ENCODE measurements around the gene FOLR2. TPM values are rescaled to one million over a fixed set of nuclear protein-coding genes. Genes with fewer than 3 reads are reported as not detected.
A peak's percentile ranks its signal among the peaks of the same experiment; 100 is the strongest.
"Not testable (repeated sequence)": the region's sequence is repeated elsewhere in the genome, so short reads cannot be mapped to it uniquely, and the experiment has no call there.

The FOLR2 gene
- polyA plus RNA-seq: 1 to 10 TPM; 1.1 to 2.8 TPM

- H3K4me3 ChIP-seq (ENCODE audit: low read depth in 1 of 2, low read length in 2 of 2): no peak within 1 kb of the TSS
- H3K27ac ChIP-seq (ENCODE audit: low read depth in 2 of 2, low read length in 1 of 2): no peak within 1 kb of the TSS
These were observed at the start of gene FOLR2 for GRCh38 chr11:72216638-72217037. Gene FOLR2 (plus strand): TSS chr11:72216794. CDS start chr11:72218585, 1,791 bp downstream.

GRCh38 chr11:72169046-72169555, 47.5 kb upstream of the FOLR2 start:
- H3K9me3 ChIP-seq (ENCODE audit: control insufficient read depth in 2 of 2, insufficient read depth in 1 of 2, low read depth in 1 of 2, low read length in 1 of 2); H3K36me3 ChIP-seq (ENCODE audit: control insufficient read depth in 2 of 2, insufficient read depth in 2 of 2, low read length in 1 of 2); H3K27me3 ChIP-seq (ENCODE audit: control insufficient read depth in 1 of 2, insufficient read depth in 2 of 2, low read length in 2 of 2); H3K4me3 ChIP-seq (ENCODE audit: low read depth in 1 of 2, low read length in 2 of 2); H3K4me1 ChIP-seq (ENCODE audit: control insufficient read depth in 2 of 2, insufficient read depth in 2 of 2, low read length in 1 of 2): not testable (repeated sequence)
- peak overlapping the region in 1 of 2 donors; percentile 41 for H3K27ac ChIP-seq (ENCODE audit: low read depth in 2 of 2, low read length in 1 of 2)
- 85% methylated on average over 5 of the region's 5 CpGs for WGBS, 2 donors

More at GRCh38 chr11:72216638-72217037, at the start of gene FOLR2:
- Histone ChIP-seq H3K4me1 (ENCODE audit: control insufficient read depth in 2 of 2, insufficient read depth in 2 of 2, low read length in 1 of 2) (no peaks in the 10 kb centered on the region), H3K9me3 (ENCODE audit: control insufficient read depth in 2 of 2, insufficient read depth in 1 of 2, low read depth in 1 of 2, low read length in 1 of 2) (no peaks in the 10 kb centered on the region), H3K36me3 (ENCODE audit: control insufficient read depth in 2 of 2, insufficient read depth in 2 of 2, low read length in 1 of 2) (no peaks in the 10 kb centered on the region), H3K27me3 (ENCODE audit: control insufficient read depth in 1 of 2, insufficient read depth in 2 of 2, low read length in 2 of 2) (peaks cover 2 to 3% of the 10 kb centered on the region in 2 donors)
- WGBS, 2 donors: 79 to 84% methylated on average over 6 of the region's 6 CpGs

- H3K4me3 ChIP-seq (ENCODE audit: low read depth in 1 of 2, low read length in 2 of 2); H3K36me3 ChIP-seq (ENCODE audit: control insufficient read depth in 2 of 2, insufficient read depth in 2 of 2, low read length in 1 of 2); H3K27me3 ChIP-seq (ENCODE audit: control insufficient read depth in 1 of 2, insufficient read depth in 2 of 2, low read length in 2 of 2); H3K4me1 ChIP-seq (ENCODE audit: control insufficient read depth in 2 of 2, insufficient read depth in 2 of 2, low read length in 1 of 2); H3K27ac ChIP-seq (ENCODE audit: low read depth in 2 of 2, low read length in 1 of 2); H3K9me3 ChIP-seq (ENCODE audit: control insufficient read depth in 2 of 2, insufficient read depth in 1 of 2, low read depth in 1 of 2, low read length in 1 of 2): not testable (repeated sequence)
- 82 to 87% methylated on average over 3 of the region's 3 CpGs for WGBS, 2 donors
These were observed 46.8 kb upstream of the FOLR2 start for GRCh38 chr11:72169754-72170153.

- not testable (repeated sequence) for H3K36me3 ChIP-seq (ENCODE audit: control insufficient read depth in 2 of 2, insufficient read depth in 2 of 2, low read length in 1 of 2); H3K27ac ChIP-seq (ENCODE audit: low read depth in 2 of 2, low read length in 1 of 2); H3K4me3 ChIP-seq (ENCODE audit: low read depth in 1 of 2, low read length in 2 of 2); H3K9me3 ChIP-seq (ENCODE audit: control insufficient read depth in 2 of 2, insufficient read depth in 1 of 2, low read depth in 1 of 2, low read length in 1 of 2); H3K27me3 ChIP-seq (ENCODE audit: control insufficient read depth in 1 of 2, insufficient read depth in 2 of 2, low read length in 2 of 2); H3K4me1 ChIP-seq (ENCODE audit: control insufficient read depth in 2 of 2, insufficient read depth in 2 of 2, low read length in 1 of 2)
- WGBS, 2 donors: 66 to 67% methylated on average over 4 of the region's 4 CpGs
These were observed 44.6 kb upstream of the FOLR2 start for GRCh38 chr11:72172043-72172442.

- Histone ChIP-seq H3K4me3 (ENCODE audit: low read depth in 1 of 2, low read length in 2 of 2) (no peak overlapping the region), H3K36me3 (ENCODE audit: control insufficient read depth in 2 of 2, insufficient read depth in 2 of 2, low read length in 1 of 2) (no peaks in the 10 kb centered on the region), H3K9me3 (ENCODE audit: control insufficient read depth in 2 of 2, insufficient read depth in 1 of 2, low read depth in 1 of 2, low read length in 1 of 2) (no peaks in the 10 kb centered on the region), H3K4me1 (ENCODE audit: control insufficient read depth in 2 of 2, insufficient read depth in 2 of 2, low read length in 1 of 2) (peaks cover 0 to 8% of the 10 kb centered on the region in 2 donors), H3K27ac (ENCODE audit: low read depth in 2 of 2, low read length in 1 of 2) (no peak overlapping the region), H3K27me3 (ENCODE audit: control insufficient read depth in 1 of 2, insufficient read depth in 2 of 2, low read length in 2 of 2) (no peaks in the 10 kb centered on the region)
- 74 to 83% methylated on average over 3 of the region's 3 CpGs for WGBS, 2 donors
These were observed 43.3 kb upstream of the FOLR2 start for GRCh38 chr11:72173291-72173690.

- H3K27me3 ChIP-seq (ENCODE audit: control insufficient read depth in 1 of 2, insufficient read depth in 2 of 2, low read length in 2 of 2): no peaks in the 10 kb centered on the region
- peaks cover 0 to 8% of the 10 kb centered on the region in 2 donors for H3K4me1 ChIP-seq (ENCODE audit: control insufficient read depth in 2 of 2, insufficient read depth in 2 of 2, low read length in 1 of 2)
- H3K36me3 ChIP-seq (ENCODE audit: control insufficient read depth in 2 of 2, insufficient read depth in 2 of 2, low read length in 1 of 2): no peaks in the 10 kb centered on the region
- H3K27ac ChIP-seq (ENCODE audit: low read depth in 2 of 2, low read length in 1 of 2): peak overlapping the region; percentile 75 to 82
- no peaks in the 10 kb centered on the region for H3K9me3 ChIP-seq (ENCODE audit: control insufficient read depth in 2 of 2, insufficient read depth in 1 of 2, low read depth in 1 of 2, low read length in 1 of 2)
- WGBS, 2 donors: 57 to 63% methylated on average over 8 of the region's 8 CpGs
- no peak overlapping the region for H3K4me3 ChIP-seq (ENCODE audit: low read depth in 1 of 2, low read length in 2 of 2)
These were observed 42.1 kb upstream of the FOLR2 start for GRCh38 chr11:72174302-72175070.

- Histone ChIP-seq H3K36me3 (ENCODE audit: control insufficient read depth in 2 of 2, insufficient read depth in 2 of 2, low read length in 1 of 2) (no peaks in the 10 kb centered on the region), H3K4me1 (ENCODE audit: control insufficient read depth in 2 of 2, insufficient read depth in 2 of 2, low read length in 1 of 2) (peaks cover 0 to 12% of the 10 kb centered on the region in 2 donors), H3K4me3 (ENCODE audit: low read depth in 1 of 2, low read length in 2 of 2) (no peak overlapping the region), H3K27me3 (ENCODE audit: control insufficient read depth in 1 of 2, insufficient read depth in 2 of 2, low read length in 2 of 2) (no peaks in the 10 kb centered on the region), H3K9me3 (ENCODE audit: control insufficient read depth in 2 of 2, insufficient read depth in 1 of 2, low read depth in 1 of 2, low read length in 1 of 2) (no peaks in the 10 kb centered on the region), H3K27ac (ENCODE audit: low read depth in 2 of 2, low read length in 1 of 2) (no peak overlapping the region)
- WGBS, 2 donors: 86 to 90% methylated on average over 6 of the region's 6 CpGs
These were observed 38.9 kb upstream of the FOLR2 start for GRCh38 chr11:72177656-72178055.

- H3K9me3 ChIP-seq (ENCODE audit: control insufficient read depth in 2 of 2, insufficient read depth in 1 of 2, low read depth in 1 of 2, low read length in 1 of 2): no peaks in the 10 kb centered on the region
- H3K36me3 ChIP-seq (ENCODE audit: control insufficient read depth in 2 of 2, insufficient read depth in 2 of 2, low read length in 1 of 2): no peaks in the 10 kb centered on the region
- WGBS, 2 donors: 83 to 84% methylated on average over 7 of the region's 7 CpGs
- H3K27ac ChIP-seq (ENCODE audit: low read depth in 2 of 2, low read length in 1 of 2): no peak overlapping the region
- no peak overlapping the region for H3K4me3 ChIP-seq (ENCODE audit: low read depth in 1 of 2, low read length in 2 of 2)
- no peaks in the 10 kb centered on the region for H3K27me3 ChIP-seq (ENCODE audit: control insufficient read depth in 1 of 2, insufficient read depth in 2 of 2, low read length in 2 of 2)
- peaks cover 0 to 6% of the 10 kb centered on the region in 2 donors for H3K4me1 ChIP-seq (ENCODE audit: control insufficient read depth in 2 of 2, insufficient read depth in 2 of 2, low read length in 1 of 2)
These were observed 37.4 kb upstream of the FOLR2 start for GRCh38 chr11:72179049-72179803.

GRCh38 chr11:72179804-72180396, 36.7 kb upstream of the FOLR2 start:
- Histone ChIP-seq H3K27me3 (ENCODE audit: control insufficient read depth in 1 of 2, insufficient read depth in 2 of 2, low read length in 2 of 2) (no peaks in the 10 kb centered on the region), H3K4me3 (ENCODE audit: low read depth in 1 of 2, low read length in 2 of 2) (no peak overlapping the region), H3K9me3 (ENCODE audit: control insufficient read depth in 2 of 2, insufficient read depth in 1 of 2, low read depth in 1 of 2, low read length in 1 of 2) (no peaks in the 10 kb centered on the region), H3K27ac (ENCODE audit: low read depth in 2 of 2, low read length in 1 of 2) (no peak overlapping the region), H3K4me1 (ENCODE audit: control insufficient read depth in 2 of 2, insufficient read depth in 2 of 2, low read length in 1 of 2) (peaks cover 0 to 6% of the 10 kb centered on the region in 2 donors), H3K36me3 (ENCODE audit: control insufficient read depth in 2 of 2, insufficient read depth in 2 of 2, low read length in 1 of 2) (no peaks in the 10 kb centered on the region)
- 78% methylated on average over 4 of the region's 4 CpGs for WGBS, 2 donors

All from esophagus (tissue), 2 donors.